Measurements from ENCODE around the gene TRAFD1.

DNA sequence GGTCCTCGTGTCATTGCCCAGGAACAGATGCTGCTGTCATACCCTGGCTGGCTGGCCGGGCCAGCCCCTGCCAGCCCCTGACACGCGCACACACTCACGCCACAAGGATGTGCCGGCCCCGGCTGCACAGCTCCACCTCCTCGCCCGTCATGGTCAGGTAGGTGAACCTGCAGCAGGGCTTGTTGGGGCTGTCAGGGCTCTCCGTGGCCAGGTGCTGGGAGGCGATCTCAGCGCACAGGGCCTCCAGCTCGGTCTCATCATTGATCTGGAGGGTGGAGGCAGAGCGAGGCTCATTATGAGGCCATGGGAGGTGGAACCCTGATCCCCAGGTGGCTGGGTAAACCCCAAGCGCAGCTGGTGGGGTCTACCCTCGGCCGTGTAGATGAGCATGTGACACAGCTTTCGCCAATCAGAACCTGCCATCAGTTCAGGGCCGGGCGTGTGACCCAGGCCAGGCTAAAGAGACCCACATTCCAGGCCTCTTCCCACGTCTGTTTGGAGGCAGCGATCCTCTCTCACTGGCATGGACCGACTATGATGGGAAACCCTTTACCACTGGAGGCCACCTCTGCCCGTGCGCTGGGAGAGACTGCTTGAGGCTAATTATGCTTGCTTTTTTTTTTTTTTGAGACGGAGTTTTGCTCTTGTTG lies 38.8 kb downstream of the TRAFD1 start:
- TF ChIP-seq POLR2A (IDR thresholded peaks at IDR 0.05) (no peak), EP300 (IDR thresholded peaks at IDR 0.05) (no peak)
- TF ChIP-seq, protein P1, sequence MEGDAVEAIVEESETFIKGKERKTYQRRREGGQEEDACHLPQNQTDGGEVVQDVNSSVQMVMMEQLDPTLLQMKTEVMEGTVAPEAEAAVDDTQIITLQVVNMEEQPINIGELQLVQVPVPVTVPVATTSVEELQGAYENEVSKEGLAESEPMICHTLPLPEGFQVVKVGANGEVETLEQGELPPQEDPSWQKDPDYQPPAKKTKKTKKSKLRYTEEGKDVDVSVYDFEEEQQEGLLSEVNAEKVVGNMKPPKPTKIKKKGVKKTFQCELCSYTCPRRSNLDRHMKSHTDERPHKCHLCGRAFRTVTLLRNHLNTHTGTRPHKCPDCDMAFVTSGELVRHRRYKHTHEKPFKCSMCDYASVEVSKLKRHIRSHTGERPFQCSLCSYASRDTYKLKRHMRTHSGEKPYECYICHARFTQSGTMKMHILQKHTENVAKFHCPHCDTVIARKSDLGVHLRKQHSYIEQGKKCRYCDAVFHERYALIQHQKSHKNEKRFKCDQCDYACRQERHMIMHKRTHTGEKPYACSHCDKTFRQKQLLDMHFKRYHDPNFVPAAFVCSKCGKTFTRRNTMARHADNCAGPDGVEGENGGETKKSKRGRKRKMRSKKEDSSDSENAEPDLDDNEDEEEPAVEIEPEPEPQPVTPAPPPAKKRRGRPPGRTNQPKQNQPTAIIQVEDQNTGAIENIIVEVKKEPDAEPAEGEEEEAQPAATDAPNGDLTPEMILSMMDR (IDR thresholded peaks at IDR 0.05) = no peak
